Stimulated activated CD8-positive, alpha-beta memory T cell treated with anti-CD3 and anti-CD28 coated beads, Interleukin-4, amount 100 ng/mL, for 48 hours (primary cell): ENCODE data around the gene GNG13.

Source experiments
- DNase-seq: peaks from one replicate; pipeline ENCODE4 v3.0.0-alpha.2; 2020

Gene GNG13

GRCh38 chr16:813204-813915, 12.8 kb upstream of the GNG13 start:
- DNase-seq = peak; percentile 81

GRCh38 chr16:808085-808386, 7.5 kb upstream of the GNG13 start:
- DNase-seq = no peak

GRCh38 chr16:807347-808084, 7.0 kb upstream of the GNG13 start:
- peak; percentile 90 for DNase-seq

- no peak for DNase-seq
These were observed 4.9 kb upstream of the GNG13 start for GRCh38 chr16:805474-805873.

GRCh38 chr16:804193-805048, 3.9 kb upstream of the GNG13 start:
- DNase-seq = no peak

- DNase-seq = no peak
These were observed 3.2 kb upstream of the GNG13 start for GRCh38 chr16:803754-804080.

- DNase-seq = no peak
These were observed 2.6 kb upstream of the GNG13 start for GRCh38 chr16:802914-803753.

- no peak for DNase-seq
These were observed 1.9 kb upstream of the GNG13 start for GRCh38 chr16:802461-802860.

- no peak for DNase-seq
These were observed 1.2 kb upstream of the GNG13 start for GRCh38 chr16:801584-802363.

- no peak for DNase-seq
These were observed 439 bp upstream of the GNG13 start for GRCh38 chr16:800834-801511.

- DNase-seq = no peak
These were observed 1.2 kb downstream of the GNG13 start for GRCh38 chr16:799111-799947.

- DNase-seq = no peak
These were observed 1.9 kb downstream of the GNG13 start for GRCh38 chr16:798666-799065.

- no peak for DNase-seq
These were observed 2.8 kb downstream of the GNG13 start for GRCh38 chr16:797686-798085.

- peak; percentile 66 for DNase-seq
These were observed 3.5 kb downstream of the GNG13 start for GRCh38 chr16:797120-797420.

- no peak for DNase-seq
These were observed 4.0 kb downstream of the GNG13 start for GRCh38 chr16:796296-797119.

GRCh38 chr16:795580-796229, 4.8 kb downstream of the GNG13 start:
- DNase-seq = no peak

GRCh38 chr16:794853-795466, 5.6 kb downstream of the GNG13 start:
- no peak for DNase-seq

GRCh38 chr16:794091-794822, 6.3 kb downstream of the GNG13 start:
- DNase-seq = no peak
